Esophagus squamous epithelium (tissue), 4 donors: ENCODE results near the gene HECTD4.
"Not testable (repeated sequence)": the region's sequence is repeated elsewhere in the genome, so short reads cannot be mapped to it uniquely, and the experiment has no call there.

Source experiments
- POLR2A ChIP-seq, 4 donors: fragments of 450-650 bp; IDR thresholded peaks; one replicate each; pipeline ENCODE4 v1.6.1; 2017; ENCODE audit warnings: antibody characterized with exemption in 4 of 4, mild to moderate bottlenecking in 4 of 4, moderate library complexity in 3 of 4
- TF ChIP-seq, protein P1 (sequence below), 6 experiments: fragments of 450-650 bp in 4 of 6; fragments of 200-600 bp in 2 of 6; sonication (generic) in 2 of 6; IDR thresholded peaks; one replicate each; pipeline ENCODE4 v1.5.1; 2016 to 2019; ENCODE audit warnings: antibody characterized with exemption in 6 of 6, mild to moderate bottlenecking in 4 of 6, moderate library complexity in 4 of 6

- not testable (repeated sequence) for TF ChIP-seq POLR2A (IDR thresholded peaks at IDR 0.05)
- TF ChIP-seq, protein P1, sequence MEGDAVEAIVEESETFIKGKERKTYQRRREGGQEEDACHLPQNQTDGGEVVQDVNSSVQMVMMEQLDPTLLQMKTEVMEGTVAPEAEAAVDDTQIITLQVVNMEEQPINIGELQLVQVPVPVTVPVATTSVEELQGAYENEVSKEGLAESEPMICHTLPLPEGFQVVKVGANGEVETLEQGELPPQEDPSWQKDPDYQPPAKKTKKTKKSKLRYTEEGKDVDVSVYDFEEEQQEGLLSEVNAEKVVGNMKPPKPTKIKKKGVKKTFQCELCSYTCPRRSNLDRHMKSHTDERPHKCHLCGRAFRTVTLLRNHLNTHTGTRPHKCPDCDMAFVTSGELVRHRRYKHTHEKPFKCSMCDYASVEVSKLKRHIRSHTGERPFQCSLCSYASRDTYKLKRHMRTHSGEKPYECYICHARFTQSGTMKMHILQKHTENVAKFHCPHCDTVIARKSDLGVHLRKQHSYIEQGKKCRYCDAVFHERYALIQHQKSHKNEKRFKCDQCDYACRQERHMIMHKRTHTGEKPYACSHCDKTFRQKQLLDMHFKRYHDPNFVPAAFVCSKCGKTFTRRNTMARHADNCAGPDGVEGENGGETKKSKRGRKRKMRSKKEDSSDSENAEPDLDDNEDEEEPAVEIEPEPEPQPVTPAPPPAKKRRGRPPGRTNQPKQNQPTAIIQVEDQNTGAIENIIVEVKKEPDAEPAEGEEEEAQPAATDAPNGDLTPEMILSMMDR (IDR thresholded peaks at IDR 0.05) = not testable (repeated sequence)
Measured at GRCh38 chr12:112244902-112245301, 137.3 kb downstream of the HECTD4 start.
